GM12872 (cell line): ENCODE data around the gene TBCD.

Source experiments
- CTCF ChIP-seq: IDR thresholded peaks from 3 replicates; pipeline ENCODE4 v1.5.1; 2011; ENCODE audit warnings: low read depth, mild to moderate bottlenecking, low read length, moderate library complexity; ENCODE audit not compliant: insufficient read depth

Gene TBCD

GRCh38 chr17:82931699-82932517 lies 180.0 kb downstream of the TBCD start:
- no peak for TF ChIP-seq CTCF

GRCh38 chr17:82932518-82933310 lies 180.8 kb downstream of the TBCD start:
- no peak for TF ChIP-seq CTCF

GRCh38 chr17:82933911-82934310 lies 182.0 kb downstream of the TBCD start:
- no peak for TF ChIP-seq CTCF

- TF ChIP-seq CTCF = no peak
Observed at GRCh38 chr17:82935966-82936767, 184.3 kb downstream of the TBCD start.

GRCh38 chr17:82936768-82937171 lies 184.9 kb downstream of the TBCD start:
- TF ChIP-seq CTCF = no peak

GRCh38 chr17:82937411-82938371 lies 185.8 kb downstream of the TBCD start:
- no peak for TF ChIP-seq CTCF
